Activated CD8-positive, alpha-beta T cell treated with anti-CD3 and anti-CD28 coated beads for 36 hours (primary cell): ENCODE measurements around the gene ALKBH7. TPM values are rescaled to one million over a fixed set of nuclear protein-coding genes. Genes with fewer than 3 reads are reported as not detected.

Experiments used
- ATAC-seq: fragments of 200-7000 bp; cut with Tn5 transposase; one replicate; pipeline ENCODE4 v1.10.0; 2021; ENCODE audit warnings: mild to moderate bottlenecking, moderate library complexity
- CTCF ChIA-PET: fragments of 350-600 bp; sonication (Branson Sonifier 250); formaldehyde crosslinking; loops from one replicate; lab custom pipeline; 2021; ENCODE audit warnings: antibody characterized with exemption; lab: Charles Lee
- POLR2A ChIA-PET: fragments of 350-600 bp; sonication (Branson Sonifier 250); formaldehyde crosslinking; loops from one replicate; lab custom pipeline; 2021; ENCODE audit warnings: antibody characterized with exemption; lab: Charles Lee
- DNase-seq: peaks from one replicate; pipeline ENCODE4 v3.0.0-alpha.2; 2020
- H3K27ac Mint-ChIP-seq: one replicate; pipeline ENCODE4 v1.8.0; 2021; ENCODE audit warnings: mild to moderate bottlenecking, mixed read lengths
- H3K27me3 Mint-ChIP-seq: one replicate; pipeline ENCODE4 v1.8.0; 2021; ENCODE audit warnings: mixed read lengths
- H3K36me3 Mint-ChIP-seq: one replicate; pipeline ENCODE4 v1.8.0; 2021; ENCODE audit warnings: low read depth, mixed read lengths
- H3K4me1 Mint-ChIP-seq: one replicate; pipeline ENCODE4 v1.8.0; 2021; ENCODE audit warnings: low read depth, mixed read lengths
- H3K4me3 Mint-ChIP-seq: one replicate; pipeline ENCODE4 v1.8.0; 2021; ENCODE audit warnings: mild to moderate bottlenecking, moderate library complexity, mixed read lengths
- H3K9me3 Mint-ChIP-seq: one replicate; pipeline ENCODE4 v1.8.0; 2021; ENCODE audit warnings: mixed read lengths
- CTCF ChIP-seq: fragments of 200-600 bp; IDR thresholded peaks from one replicate; pipeline ENCODE4 v1.8.0; 2022; ENCODE audit warnings: antibody characterized with exemption, mild to moderate bottlenecking
- intact Hi-C: fragments of 100-400 bp; cut with micrococcal nuclease; formaldehyde crosslinking; loops from one replicate; pipeline ENCODE4 v1.10.0; 2022
- total RNA-seq, 2 experiments: library from RNA; stranded (reverse); gene quantifications; one replicate each; pipeline ENCODE4 v1.2.3, GENCODE V29; 2021

The ALKBH7 gene
- total RNA-seq, 2 experiments from 2014 or later, result 34.9 to 40.1 TPM

GRCh38 chr19:6378041-6378440 lies 5.4 kb downstream of the ALKBH7 start:
- H3K4me3 Mint-ChIP-seq, result no peak overlapping the region
- H3K4me1 Mint-ChIP-seq, result peaks cover 7% of the 10 kb centered on the region
- no peak overlapping the region for H3K27ac Mint-ChIP-seq
- no peak for ATAC-seq
- POLR2A ChIA-PET, result interaction anchor here (0.8 to 1.6 kb wide), 2 partner anchors 12 to 46 kb away, joined by 3 to 4 read pairs; partner anchors contain the start of gene KHSRP
- intact Hi-C loops, result no loop called here
- H3K27me3 Mint-ChIP-seq, result no peaks in the 10 kb centered on the region
- no peak for DNase-seq
- no peak for TF ChIP-seq CTCF
- CTCF ChIA-PET, result interaction anchor here (1.0 kb wide), 1 partner anchor 18 kb away, joined by 3 read pairs; no protein-coding TSS in a partner anchor
- peaks cover 30% of the 10 kb centered on the region for H3K36me3 Mint-ChIP-seq
- H3K9me3 Mint-ChIP-seq, result no peaks in the 10 kb centered on the region

- Mint-ChIP-seq H3K4me3 (no peak overlapping the region), H3K27me3 (no peaks in the 10 kb centered on the region), H3K4me1 (peaks cover 6% of the 10 kb centered on the region), H3K36me3 (peaks cover 33% of the 10 kb centered on the region), H3K27ac (no peak overlapping the region), H3K9me3 (no peaks in the 10 kb centered on the region)
- ChIA-PET POLR2A (interaction anchor here (1.2 to 1.6 kb wide), 2 partner anchors 11 to 34 kb away, joined by 3 to 4 read pairs; no protein-coding TSS in a partner anchor), CTCF (no interaction called here)
- DNase-seq (no peak), ATAC-seq (no peak)
- no peak for TF ChIP-seq CTCF
- intact Hi-C loops, result no loop called here
Measured at GRCh38 chr19:6378486-6378885, 5.9 kb downstream of the ALKBH7 start.

DNA sequence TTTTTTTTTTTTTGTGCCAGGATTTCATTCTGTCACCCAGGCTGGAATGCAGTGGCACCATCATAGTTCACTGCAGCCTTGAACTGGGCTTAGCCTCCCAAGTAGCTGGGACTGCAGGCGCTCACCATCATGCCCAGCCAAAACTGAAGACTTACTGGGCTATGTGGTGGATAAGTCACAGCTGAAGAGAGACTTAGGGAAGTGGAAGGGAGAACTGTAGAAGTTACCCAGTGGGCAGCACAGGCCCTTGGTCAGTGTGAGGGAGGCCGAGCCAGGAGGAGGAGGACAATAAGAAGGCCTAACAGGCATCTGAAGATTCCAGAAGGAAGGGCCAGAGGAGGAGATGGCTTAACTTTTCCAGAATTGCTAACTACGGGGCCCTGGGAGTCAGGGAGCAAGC lies 7.2 kb downstream of the ALKBH7 start:
- ATAC-seq, result no peak
- no peak for TF ChIP-seq CTCF
- H3K36me3 Mint-ChIP-seq, result peaks cover 33% of the 10 kb centered on the region
- CTCF ChIA-PET, result no interaction called here
- no peak overlapping the region for H3K27ac Mint-ChIP-seq
- no peaks in the 10 kb centered on the region for H3K27me3 Mint-ChIP-seq
- H3K4me1 Mint-ChIP-seq, result peaks cover 2% of the 10 kb centered on the region
- intact Hi-C loops, result no loop called here
- H3K4me3 Mint-ChIP-seq, result no peak overlapping the region
- H3K9me3 Mint-ChIP-seq, result no peaks in the 10 kb centered on the region
- no peak for DNase-seq
- POLR2A ChIA-PET, result interaction anchor here (0.6 to 1.6 kb wide), 3 partner anchors 10 to 96 kb away, joined by 3 to 4 read pairs (median 4); no protein-coding TSS in a partner anchor

DNA sequence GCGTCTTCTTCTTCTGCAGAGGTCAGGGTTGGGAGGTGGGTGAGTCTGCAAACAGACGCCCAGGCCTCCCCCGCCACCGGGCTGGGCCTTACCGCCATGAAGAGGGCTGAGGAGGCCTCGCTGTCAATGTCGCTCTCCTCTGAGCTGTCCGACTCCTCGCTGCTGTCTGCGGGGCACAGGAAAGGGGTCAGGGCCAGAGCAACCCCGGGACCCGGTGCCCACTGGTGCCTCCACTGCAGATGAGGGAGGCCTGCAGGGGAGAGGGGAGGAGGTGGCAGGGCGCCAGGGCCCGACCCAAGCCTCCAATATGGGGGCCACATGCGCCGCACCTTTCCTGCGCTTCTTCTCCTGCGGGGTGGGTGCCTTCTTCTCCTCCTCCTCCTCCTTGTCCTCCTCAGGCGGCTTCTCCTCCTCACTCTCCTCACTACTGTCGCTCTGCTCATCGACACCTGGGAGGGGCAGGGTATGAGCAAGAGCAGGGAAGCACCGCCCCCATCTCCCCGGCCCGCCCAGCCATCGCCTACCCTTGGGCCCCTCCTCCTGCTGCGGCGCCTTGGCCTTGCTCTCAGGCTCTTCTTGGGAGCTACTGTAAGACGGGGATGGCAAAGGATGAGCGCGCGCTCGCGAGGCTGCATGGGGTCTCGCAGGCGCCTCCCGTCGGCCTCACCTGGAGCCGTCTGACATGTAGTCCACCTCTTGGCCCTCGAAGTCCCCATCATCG lies 8.6 kb downstream of the ALKBH7 start:
- intact Hi-C loops, result no loop called here
- DNase-seq (no peak), ATAC-seq (no peak)
- H3K9me3 Mint-ChIP-seq, result no peaks in the 10 kb centered on the region
- no peak for TF ChIP-seq CTCF
- no peak overlapping the region for H3K27ac Mint-ChIP-seq
- CTCF ChIA-PET, result no interaction called here
- POLR2A ChIA-PET, result interaction anchor here (0.6 kb wide), 1 partner anchor 16 kb away, joined by 3 read pairs; no protein-coding TSS in a partner anchor
- H3K4me3 Mint-ChIP-seq, result no peak overlapping the region
- H3K4me1 Mint-ChIP-seq, result peaks cover 2% of the 10 kb centered on the region
- peaks cover 37% of the 10 kb centered on the region for H3K36me3 Mint-ChIP-seq
- no peaks in the 10 kb centered on the region for H3K27me3 Mint-ChIP-seq

DNA sequence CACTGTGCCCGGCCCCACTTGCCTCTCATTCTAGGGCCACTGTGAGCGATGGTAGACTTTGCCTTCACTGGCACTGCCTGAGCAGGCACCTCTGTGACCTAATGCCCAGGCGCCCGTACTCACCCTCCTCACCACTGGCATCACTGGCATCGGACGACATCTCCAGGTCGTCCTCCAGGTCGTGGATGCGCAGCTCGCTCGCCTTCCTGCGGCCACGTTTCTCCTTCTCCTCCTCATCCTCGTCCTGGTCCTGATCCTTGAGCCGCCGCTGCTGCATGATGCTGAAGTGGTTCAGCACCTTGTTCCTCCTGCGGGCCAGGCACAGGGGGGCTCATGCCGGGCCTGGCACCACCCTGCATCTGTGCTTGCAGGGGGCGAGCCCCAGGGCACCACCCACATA lies 10.6 kb downstream of the ALKBH7 start:
- TF ChIP-seq CTCF, result no peak
- Mint-ChIP-seq H3K4me1 (peaks cover 2% of the 10 kb centered on the region), H3K9me3 (no peaks in the 10 kb centered on the region), H3K36me3 (peaks cover 38% of the 10 kb centered on the region), H3K4me3 (no peak overlapping the region), H3K27me3 (no peaks in the 10 kb centered on the region), H3K27ac (no peak overlapping the region)
- ATAC-seq (no peak), DNase-seq (no peak)
- ChIA-PET CTCF (no interaction called here), POLR2A (no interaction called here)
- intact Hi-C loops, result no loop called here
